ENCODE measurements around the gene FOXG1. TPM values are rescaled to one million over a fixed set of nuclear protein-coding genes. Genes with fewer than 3 reads are reported as not detected.

FOXG1 gene
- total and polyA plus RNA-seq, 2 donors (not counting 3 experiments of a cell fraction or from before 2014, with no cell fraction given), result not detected

- dilution Hi-C loops (cut with MboI; ENCODE audit: extremely low pct_ligation_motif_present, low sequenced_read_pairs), result no loop called here
- peaks cover 0 to 2% of the 10 kb centered on the region in 2 experiments for H3K27me3 ChIP-seq (ENCODE audit: control insufficient read depth in 2 of 2, insufficient read depth in 2 of 2, low read length in 2 of 2)
- ChIA-PET CTCF (interaction anchor here (0.9 kb wide), 1 partner anchor 1471 kb away, joined by 5 read pairs; no protein-coding TSS in a partner anchor), POLR2A (no interaction called here)
- H3K9me3 ChIP-seq (replicated peaks; ENCODE audit: control insufficient read depth, insufficient read depth, low read length), result no peaks in the 10 kb centered on the region
- no peak overlapping the region for H3K9ac ChIP-seq (replicated peaks; ENCODE audit: extremely low read depth, insufficient read depth, low read length)
- BruUV-seq (replicated peaks), result no TSS peak
- no peak overlapping the region for H3K27ac ChIP-seq (ENCODE audit: insufficient read depth, low read depth, low read length)
- H2AFZ ChIP-seq (ENCODE audit: low read depth, low read length), result no peak overlapping the region
- intact Hi-C loops (cut with micrococcal nuclease), result no loop called here
- no peaks in the 10 kb centered on the region for H3K4me1 ChIP-seq (ENCODE audit: control insufficient read depth, extremely low read depth, insufficient read depth, low read length)
- no peak for TF ChIP-seq POLR2AphosphoS5 (IDR thresholded peaks at IDR 0.05; ENCODE audit: insufficient read depth, low read depth, low read length)
- no peak for TF ChIP-seq EZH2 (IDR thresholded peaks at IDR 0.05; ENCODE audit: borderline replicate concordance, low read depth, low read length, severe bottlenecking)
- TF ChIP-seq MYC (IDR thresholded peaks at IDR 0.05; ENCODE audit: low read depth, low read length), result no peak
- no peak for TF ChIP-seq GATA2 (IDR thresholded peaks at IDR 0.05; ENCODE audit: insufficient read depth, insufficient read length, low read depth, low read length)
- no peak for TF ChIP-seq JUN (IDR thresholded peaks at IDR 0.05; ENCODE audit: borderline replicate concordance, insufficient read depth, insufficient read length, low read depth)
- TF ChIP-seq CTCF (IDR thresholded peaks at IDR 0.05; ENCODE audit: extremely low read depth in 1 of 2, insufficient read depth in 1 of 2, low read depth in 1 of 2, low read length in 2 of 2), result no peak
- no peak for TF ChIP-seq FOS (IDR thresholded peaks at IDR 0.05; ENCODE audit: borderline replicate concordance, insufficient read depth, low read length)
- no peak for TF ChIP-seq POLR2A (IDR thresholded peaks at IDR 0.05; ENCODE audit: low read depth, low read length)
- no peak for TF ChIP-seq MAX (IDR thresholded peaks at IDR 0.05; ENCODE audit: insufficient read depth, insufficient read length)
- FAIRE-seq, result no peak
- no peaks in the 10 kb centered on the region for H3K9me1 ChIP-seq (replicated peaks; ENCODE audit: control insufficient read depth, extremely low read depth, insufficient read depth, low read length)
- H3K4me3 ChIP-seq (replicated peaks in 1 of 3; ENCODE audit: insufficient read depth in 1 of 3, low read depth in 1 of 3, low read length in 3 of 3), result no peak overlapping the region
- DNase-seq (ENCODE audit: low read depth, low spot score), result no peak
- H4K20me1 ChIP-seq (replicated peaks; ENCODE audit: control insufficient read depth, extremely low read depth, insufficient read depth, low read length), result no peaks in the 10 kb centered on the region
- H3K79me2 ChIP-seq (ENCODE audit: control insufficient read depth, insufficient read depth, low read length), result no peaks in the 10 kb centered on the region
- no peak overlapping the region for H3K4me2 ChIP-seq (ENCODE audit: insufficient read depth, low read length)
- H3K36me3 ChIP-seq (ENCODE audit: control insufficient read depth in 2 of 2, extremely low read depth in 1 of 2, insufficient read depth in 2 of 2, low read length in 2 of 2), result no peaks in the 10 kb centered on the region
Observed at GRCh38 chr14:28744126-28744525, 22.5 kb upstream of the FOXG1 start.

Data from endothelial cell of umbilical vein (primary cell).